HL-60 (cell line): Measurements from ENCODE around the gene MIF.

Experiments used
- CTCF ChIP-seq: IDR thresholded peaks from one replicate; pipeline ENCODE4 v1.5.1; 2011; ENCODE audit warnings: low read length, control low read depth, inconsistent platforms; ENCODE audit not compliant: insufficient read depth
- GABPA ChIP-seq: IDR thresholded peaks from 2 replicates; pipeline ENCODE4 v1.6.1; 2012; ENCODE audit warnings: low read depth
- POLR2AphosphoS5 ChIP-seq: IDR thresholded peaks from 2 replicates; pipeline ENCODE4 v1.6.1; 2012; ENCODE audit warnings: low read depth

GRCh38 chr22:23878219-23878618, 16.0 kb upstream of the MIF start:
- TF ChIP-seq CTCF, result no peak
- TF ChIP-seq POLR2AphosphoS5, result no peak
- TF ChIP-seq GABPA, result no peak
